BLaER1 (cell line): ENCODE results near the gene AGRP.

Experiments used
- H3K27ac ChIP-seq: shearing (Covaris generic); formaldehyde crosslinking; 2 replicates; pipeline ENCODE4 v1.8.1; 2022
- H3K27me3 ChIP-seq: shearing (Covaris generic); formaldehyde crosslinking; 2 replicates; pipeline ENCODE4 v1.8.1; 2022
- H3K36me3 ChIP-seq: shearing (Covaris generic); formaldehyde crosslinking; 2 replicates; pipeline ENCODE4 v1.8.1; 2022
- H3K4me1 ChIP-seq: shearing (Covaris generic); formaldehyde crosslinking; 2 replicates; pipeline ENCODE4 v1.8.1; 2022
- H3K4me2 ChIP-seq: shearing (Covaris generic); formaldehyde crosslinking; 2 replicates; pipeline ENCODE4 v1.8.1; 2022
- H3K4me3 ChIP-seq: shearing (Covaris generic); formaldehyde crosslinking; 2 replicates; pipeline ENCODE4 v1.8.1; 2022
- H3K9ac ChIP-seq: shearing (Covaris generic); formaldehyde crosslinking; 2 replicates; pipeline ENCODE4 v1.8.1; 2022
- H3K9me3 ChIP-seq: shearing (Covaris generic); formaldehyde crosslinking; 2 replicates; pipeline ENCODE4 v1.8.1; 2022
- H4K20me1 ChIP-seq: shearing (Covaris generic); formaldehyde crosslinking; 2 replicates; pipeline ENCODE4 v1.8.1; 2022
- Cebpa-rat ChIP-seq: shearing (Covaris generic); IDR thresholded peaks from 2 replicates; pipeline ENCODE4 v1.8.1; 2022

AGRP gene

DNA sequence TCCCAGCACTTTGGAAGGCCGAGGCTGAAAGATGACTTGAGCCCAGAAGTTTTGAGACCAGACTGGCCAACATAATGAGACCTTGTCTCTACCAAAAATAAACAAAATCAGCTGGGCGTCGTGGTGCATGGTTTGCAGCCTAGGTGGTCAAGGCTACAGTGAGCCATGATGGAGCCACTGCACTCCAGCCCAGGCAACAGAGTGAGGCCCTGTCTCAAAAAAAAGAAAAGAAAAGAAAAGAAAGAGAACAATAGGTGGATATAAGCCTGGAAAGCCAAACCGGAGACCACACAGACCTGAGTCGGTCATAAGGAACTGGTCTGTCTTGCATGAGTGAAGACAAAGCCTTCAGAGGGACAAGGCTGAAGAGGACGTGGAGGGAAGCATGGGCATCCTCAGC is 16.8 kb downstream of the AGRP start:
- H3K36me3 ChIP-seq, result peaks cover 28% of the 10 kb centered on the region
- H4K20me1 ChIP-seq, result peaks cover 100% of the 10 kb centered on the region

DNA sequence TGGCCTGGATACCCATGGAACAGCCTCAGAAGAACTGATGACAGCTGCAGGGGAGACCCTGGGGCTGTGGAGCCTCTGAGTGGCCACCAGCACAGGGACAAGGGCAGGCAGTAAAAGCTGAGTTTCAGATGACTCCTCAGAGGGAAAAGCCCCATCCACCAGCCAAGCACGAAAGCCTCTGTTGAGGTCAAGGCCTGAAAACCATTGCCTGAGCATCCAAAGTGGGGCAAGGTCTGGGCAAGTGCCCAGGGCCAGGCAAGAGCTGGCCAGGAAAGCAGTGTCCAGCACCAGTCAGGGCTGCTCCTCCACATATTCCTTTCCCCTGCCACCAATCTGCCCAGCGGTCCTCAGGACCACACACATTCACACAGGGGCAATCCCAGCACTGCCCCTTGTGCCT is 18.8 kb downstream of the AGRP start:
- no peak overlapping the region for H3K4me3 ChIP-seq
- H3K36me3 ChIP-seq, result peaks cover 48% of the 10 kb centered on the region
- no peak for TF ChIP-seq Cebpa-rat
- peaks cover 60% of the 10 kb centered on the region for H3K4me1 ChIP-seq
- H3K9ac ChIP-seq, result no peak overlapping the region
- H3K4me2 ChIP-seq, result no peak overlapping the region
- H3K9me3 ChIP-seq, result no peaks in the 10 kb centered on the region
- no peaks in the 10 kb centered on the region for H3K27me3 ChIP-seq
- peaks cover 100% of the 10 kb centered on the region for H4K20me1 ChIP-seq
- H3K27ac ChIP-seq, result no peak overlapping the region

More for the DNA sequence above, 16.8 kb downstream of the AGRP start:
- no peaks in the 10 kb centered on the region for H3K9me3 ChIP-seq
- H3K4me1 ChIP-seq, result peaks cover 53% of the 10 kb centered on the region
- H3K9ac ChIP-seq, result 0 out of 2 replicates have a peak overlapping the region, but pooled peaks have one; percentile 31
- peak overlapping the region; percentile 71 for H3K4me2 ChIP-seq
- no peaks in the 10 kb centered on the region for H3K27me3 ChIP-seq
- no peak for TF ChIP-seq Cebpa-rat
- 0 out of 2 replicates have a peak overlapping the region, but pooled peaks have one; percentile 20 for H3K27ac ChIP-seq
- H3K4me3 ChIP-seq, result no peak overlapping the region

DNA sequence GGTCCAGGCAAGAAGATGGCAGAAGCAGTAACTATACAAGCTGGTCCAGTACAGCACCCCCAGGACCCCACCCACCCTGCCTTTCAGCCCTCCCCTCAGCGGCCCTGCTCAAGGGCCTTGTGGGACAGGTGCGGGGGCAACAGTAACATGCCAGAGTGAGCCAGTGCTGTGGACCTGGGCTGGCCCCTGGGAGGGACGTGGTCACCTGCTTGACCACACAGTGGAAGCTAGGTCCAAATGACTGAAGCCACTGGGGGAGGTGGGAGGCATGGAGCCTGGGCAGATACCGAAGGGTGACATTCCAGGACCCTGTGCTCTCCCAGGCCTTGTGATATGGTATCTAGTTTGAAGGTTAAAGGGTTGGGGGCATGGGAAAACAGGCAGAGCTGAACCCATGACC is 19.7 kb downstream of the AGRP start:
- peaks cover 60% of the 10 kb centered on the region for H3K4me1 ChIP-seq
- no peak overlapping the region for H3K9ac ChIP-seq
- H3K9me3 ChIP-seq, result no peaks in the 10 kb centered on the region
- no peaks in the 10 kb centered on the region for H3K27me3 ChIP-seq
- no peak overlapping the region for H3K4me2 ChIP-seq
- no peak for TF ChIP-seq Cebpa-rat
- H3K36me3 ChIP-seq, result peaks cover 49% of the 10 kb centered on the region
- peaks cover 100% of the 10 kb centered on the region for H4K20me1 ChIP-seq
- no peak overlapping the region for H3K4me3 ChIP-seq
- H3K27ac ChIP-seq, result no peak overlapping the region

DNA sequence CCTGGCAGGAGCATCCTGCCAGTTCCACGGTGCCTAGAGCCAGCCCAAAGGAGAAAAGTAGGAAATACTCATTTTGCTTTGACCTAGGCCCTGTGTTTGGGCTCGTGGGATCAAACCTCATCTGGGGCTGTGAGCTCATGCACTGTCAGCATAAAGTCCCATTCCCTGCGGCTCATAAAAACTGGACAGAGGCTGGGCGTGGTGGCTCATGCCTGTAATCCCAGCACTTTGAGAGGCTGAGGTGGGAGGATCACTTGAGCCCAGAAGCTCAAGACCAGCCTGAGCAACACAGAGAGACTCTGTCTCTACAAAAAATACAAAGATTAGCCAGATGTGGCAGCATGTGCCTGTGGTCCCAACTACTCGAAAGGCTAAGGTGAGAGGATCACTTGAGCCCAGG is 20.3 kb downstream of the AGRP start:
- Histone ChIP-seq H3K27me3 (no peaks in the 10 kb centered on the region), H3K4me3 (no peak overlapping the region), H3K4me2 (no peak overlapping the region), H4K20me1 (peaks cover 100% of the 10 kb centered on the region), H3K4me1 (peaks cover 60% of the 10 kb centered on the region), H3K9me3 (no peaks in the 10 kb centered on the region), H3K27ac (no peak overlapping the region), H3K9ac (no peak overlapping the region), H3K36me3 (peaks cover 49% of the 10 kb centered on the region)
- no peak for TF ChIP-seq Cebpa-rat

DNA sequence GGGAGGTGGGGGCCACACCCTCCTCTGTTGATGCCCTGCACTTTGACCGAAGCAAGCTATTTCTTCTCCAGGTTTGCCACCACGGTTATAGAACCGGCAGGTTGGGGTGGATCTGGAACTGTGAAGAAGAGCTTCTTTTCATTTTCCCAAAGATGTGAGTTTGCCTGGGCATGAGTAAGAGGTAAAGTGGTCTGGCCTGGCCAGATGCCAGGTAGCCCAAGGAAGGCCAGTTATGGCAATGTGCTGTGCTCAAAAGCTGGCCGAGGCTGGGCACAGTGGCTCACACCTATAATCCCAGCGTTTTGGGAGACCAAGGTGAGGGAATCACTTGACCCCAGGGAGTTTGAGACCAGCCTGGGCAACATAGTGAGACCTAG is 21.1 kb downstream of the AGRP start:
- Histone ChIP-seq H3K9me3 (no peaks in the 10 kb centered on the region), H3K4me3 (no peak overlapping the region), H3K4me2 (no peak overlapping the region), H3K4me1 (peaks cover 57% of the 10 kb centered on the region), H3K36me3 (peaks cover 49% of the 10 kb centered on the region), H3K27ac (no peak overlapping the region), H3K9ac (no peak overlapping the region), H4K20me1 (peaks cover 100% of the 10 kb centered on the region), H3K27me3 (no peaks in the 10 kb centered on the region)
- no peak for TF ChIP-seq Cebpa-rat

DNA sequence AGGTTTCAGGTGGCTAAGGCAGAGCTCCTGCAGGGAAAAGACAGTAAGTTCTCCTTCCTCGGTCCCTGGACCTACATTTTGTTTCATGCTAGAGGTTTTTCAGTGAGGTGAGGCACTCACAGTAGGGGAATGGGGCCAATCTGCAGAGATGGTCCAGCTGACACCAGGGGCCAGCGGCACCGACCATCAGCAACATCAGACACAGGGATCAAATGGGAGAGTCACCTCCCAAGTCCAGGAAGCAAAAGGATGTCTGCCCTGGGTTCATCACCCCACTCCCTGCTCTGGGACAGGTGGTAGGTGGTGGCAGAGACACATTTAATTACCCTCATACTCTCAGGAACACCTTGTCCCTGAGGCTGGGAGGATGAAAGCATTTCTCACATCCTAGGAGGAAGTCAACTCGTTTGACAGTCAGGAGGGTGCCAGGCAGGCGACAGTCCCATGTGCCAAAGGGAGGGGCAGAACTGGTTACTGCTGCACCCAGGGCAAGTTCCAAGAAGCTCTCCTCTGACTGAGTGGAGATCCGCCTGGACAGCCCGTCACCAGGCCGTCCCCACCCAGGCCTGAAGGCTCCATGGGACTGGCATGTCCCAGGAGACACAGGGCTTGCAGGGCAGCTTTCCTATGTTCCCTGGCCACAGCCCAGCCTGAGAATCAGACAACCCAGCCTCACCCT is 21.6 kb downstream of the AGRP start:
- no peak overlapping the region for H3K27ac ChIP-seq
- H3K36me3 ChIP-seq, result peaks cover 49% of the 10 kb centered on the region
- H3K9ac ChIP-seq, result no peak overlapping the region
- TF ChIP-seq Cebpa-rat, result no peak
- no peak overlapping the region for H3K4me3 ChIP-seq
- peaks cover 100% of the 10 kb centered on the region for H4K20me1 ChIP-seq
- H3K27me3 ChIP-seq, result no peaks in the 10 kb centered on the region
- H3K4me1 ChIP-seq, result peaks cover 52% of the 10 kb centered on the region
- no peak overlapping the region for H3K4me2 ChIP-seq
- no peaks in the 10 kb centered on the region for H3K9me3 ChIP-seq

DNA sequence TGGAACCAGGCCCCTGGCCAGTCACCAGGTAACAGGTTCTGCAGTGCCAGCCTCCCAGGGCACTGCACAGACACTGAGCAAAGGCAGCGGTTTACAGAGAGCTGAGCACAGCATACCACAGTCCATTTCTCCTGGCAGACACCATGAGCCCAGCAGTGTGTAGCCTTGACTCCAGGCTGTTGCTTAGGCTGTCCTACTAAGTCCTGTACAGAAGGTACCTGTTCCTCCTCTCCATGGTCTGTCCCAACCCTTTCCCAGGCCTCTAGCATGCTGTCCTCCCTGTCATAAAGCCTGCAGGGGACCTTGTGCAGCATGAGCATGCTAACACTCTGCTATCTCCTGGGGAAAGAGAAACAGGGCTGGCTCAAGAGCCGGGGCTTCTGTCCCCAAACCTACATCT is 22.4 kb downstream of the AGRP start:
- H3K27me3 ChIP-seq, result no peaks in the 10 kb centered on the region
- H3K4me2 ChIP-seq, result no peak overlapping the region
- no peak for TF ChIP-seq Cebpa-rat
- H3K4me3 ChIP-seq, result no peak overlapping the region
- no peak overlapping the region for H3K9ac ChIP-seq
- no peaks in the 10 kb centered on the region for H3K9me3 ChIP-seq
- H3K27ac ChIP-seq, result no peak overlapping the region
- peaks cover 49% of the 10 kb centered on the region for H3K36me3 ChIP-seq
- H3K4me1 ChIP-seq, result peaks cover 51% of the 10 kb centered on the region
- H4K20me1 ChIP-seq, result peaks cover 100% of the 10 kb centered on the region

DNA sequence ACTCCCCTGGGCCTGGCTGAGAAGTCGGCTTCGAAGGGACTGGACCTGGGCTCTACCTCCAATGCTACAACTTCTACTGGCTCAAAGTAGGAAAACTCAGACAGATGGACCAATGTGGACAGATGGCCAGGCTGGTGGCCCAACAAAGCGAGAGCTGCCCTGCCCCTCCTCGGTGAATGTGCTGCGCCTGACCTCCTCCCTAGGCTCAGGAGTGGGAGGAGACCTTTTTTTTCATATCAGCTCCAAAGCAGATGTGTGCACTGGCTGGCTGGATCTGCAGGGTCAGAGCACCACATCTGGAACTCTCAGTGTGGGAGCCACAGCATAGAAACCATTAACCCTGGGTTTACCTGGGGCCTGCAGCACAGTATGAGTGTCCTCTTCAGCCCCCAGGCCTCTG is 23.2 kb downstream of the AGRP start:
- Histone ChIP-seq H3K4me3 (no peak overlapping the region), H3K36me3 (peaks cover 49% of the 10 kb centered on the region), H3K4me1 (peaks cover 51% of the 10 kb centered on the region), H3K9me3 (no peaks in the 10 kb centered on the region), H4K20me1 (peaks cover 100% of the 10 kb centered on the region), H3K27me3 (no peaks in the 10 kb centered on the region), H3K9ac (no peak overlapping the region), H3K27ac (no peak overlapping the region), H3K4me2 (no peak overlapping the region)
- TF ChIP-seq Cebpa-rat, result no peak

DNA sequence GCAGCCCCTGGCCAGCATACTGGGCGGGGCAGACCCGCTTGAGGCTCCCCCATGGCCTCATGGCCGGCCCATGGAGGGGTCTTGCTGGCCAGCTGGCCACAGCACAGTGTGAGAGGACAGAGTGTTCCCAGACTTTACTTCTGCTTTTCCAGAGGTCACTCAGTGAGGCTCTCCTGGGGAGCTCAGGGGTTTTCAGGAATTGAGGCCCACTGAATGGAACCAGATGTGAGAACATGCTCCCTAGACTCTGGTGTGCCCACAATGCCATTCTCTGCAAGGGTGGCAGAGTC is 23.5 kb downstream of the AGRP start:
- no peak overlapping the region for H3K9ac ChIP-seq
- H3K27me3 ChIP-seq, result no peaks in the 10 kb centered on the region
- no peaks in the 10 kb centered on the region for H3K9me3 ChIP-seq
- peaks cover 51% of the 10 kb centered on the region for H3K36me3 ChIP-seq
- H3K4me2 ChIP-seq, result peak overlapping the region; percentile 25; the same call in 1 of the 2 replicates
- 0 out of 2 replicates have a peak overlapping the region, but pooled peaks have one; percentile 6 for H3K27ac ChIP-seq
- H4K20me1 ChIP-seq, result peaks cover 100% of the 10 kb centered on the region
- no peak for TF ChIP-seq Cebpa-rat
- no peak overlapping the region for H3K4me3 ChIP-seq
- peaks cover 53% of the 10 kb centered on the region for H3K4me1 ChIP-seq

DNA sequence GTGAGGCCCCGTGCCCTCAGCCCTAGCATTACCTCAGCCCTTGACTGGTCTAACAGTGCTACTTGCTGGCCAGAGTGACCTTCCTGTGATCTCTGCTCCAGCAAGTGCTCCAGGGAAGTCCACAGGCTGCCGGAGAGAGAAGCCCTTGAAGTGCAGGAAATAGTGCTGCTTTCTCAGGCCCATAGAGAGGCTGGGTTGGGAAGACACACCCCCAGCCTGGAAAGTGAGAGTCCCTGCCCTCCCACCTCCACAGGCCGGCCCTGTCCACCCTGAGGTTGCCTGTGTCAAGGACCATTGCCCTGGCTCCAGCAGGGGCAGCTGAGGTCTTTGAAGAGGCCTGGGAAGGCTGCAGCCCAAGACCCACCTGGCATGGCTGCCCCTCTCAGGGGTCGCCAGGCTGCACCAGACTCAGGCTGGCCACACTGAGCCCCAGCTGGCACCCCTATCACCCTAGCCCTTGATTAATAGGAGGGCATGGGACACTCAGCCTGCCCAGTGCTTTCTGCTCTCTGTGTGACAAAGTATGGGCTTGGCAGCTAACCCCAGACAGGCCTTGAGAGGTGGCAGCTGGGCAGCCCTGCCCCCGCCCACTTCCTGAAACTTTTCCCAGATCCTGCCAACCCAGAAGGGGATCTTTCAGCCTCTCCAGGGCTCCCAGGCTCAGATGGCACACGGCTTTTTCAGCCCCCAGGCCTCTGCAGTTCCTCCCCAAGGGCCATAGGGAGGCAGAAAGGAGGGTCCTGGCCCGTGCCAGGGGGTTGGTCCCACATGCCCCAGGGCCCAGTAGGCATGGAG is 24.1 kb downstream of the AGRP start:
- TF ChIP-seq Cebpa-rat, result no peak
- Histone ChIP-seq H3K4me2 (peak overlapping the region; percentile 25; the same call in 1 of the 2 replicates), H3K9me3 (no peaks in the 10 kb centered on the region), H3K27ac (0 out of 2 replicates have a peak overlapping the region, but pooled peaks have one; percentile 6), H3K9ac (no peak overlapping the region), H3K4me3 (no peak overlapping the region), H3K4me1 (peaks cover 55% of the 10 kb centered on the region), H3K27me3 (no peaks in the 10 kb centered on the region), H4K20me1 (peaks cover 100% of the 10 kb centered on the region), H3K36me3 (peaks cover 47% of the 10 kb centered on the region)
